ENCODE data around the gene TPCN2.
A peak's percentile ranks its signal among the peaks of the same experiment; 100 is the strongest.

TPCN2 gene

DNA sequence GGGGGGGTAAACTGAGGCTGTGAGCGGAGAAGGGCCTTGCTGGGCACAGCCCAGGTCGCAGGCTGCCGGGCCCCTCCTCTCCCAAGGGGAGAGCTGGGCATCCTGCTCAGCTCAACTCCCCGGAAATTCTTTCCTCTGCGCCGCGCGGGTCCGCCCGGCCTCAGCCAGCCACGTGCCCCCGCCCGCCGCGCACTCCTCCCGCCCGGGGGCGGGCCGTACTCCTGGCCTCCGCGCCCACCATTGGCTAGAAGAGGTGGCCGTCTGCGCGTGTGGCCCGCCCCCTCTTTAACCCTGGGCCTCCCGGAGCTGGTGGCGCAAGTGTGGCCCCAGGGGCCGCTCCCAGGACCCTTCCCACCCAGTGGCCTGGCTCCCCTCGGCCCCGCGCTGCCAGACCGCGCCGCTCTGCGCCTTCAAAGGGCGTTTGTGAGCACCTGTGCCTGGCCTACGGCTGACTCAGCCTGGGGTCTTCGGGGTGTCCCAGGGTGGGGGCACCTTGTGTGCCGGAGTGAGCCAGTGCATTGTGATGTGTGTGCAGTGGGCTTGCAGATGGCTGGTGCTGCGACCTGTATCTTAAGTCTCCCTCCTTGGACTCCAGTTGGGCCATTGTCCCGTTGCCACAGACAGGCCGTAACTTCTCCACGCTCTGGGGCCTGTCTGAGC is 37.6 kb upstream of the TPCN2 start:
- DNase-seq (ENCODE audit: low read depth), result peak; percentile 14

DNA sequence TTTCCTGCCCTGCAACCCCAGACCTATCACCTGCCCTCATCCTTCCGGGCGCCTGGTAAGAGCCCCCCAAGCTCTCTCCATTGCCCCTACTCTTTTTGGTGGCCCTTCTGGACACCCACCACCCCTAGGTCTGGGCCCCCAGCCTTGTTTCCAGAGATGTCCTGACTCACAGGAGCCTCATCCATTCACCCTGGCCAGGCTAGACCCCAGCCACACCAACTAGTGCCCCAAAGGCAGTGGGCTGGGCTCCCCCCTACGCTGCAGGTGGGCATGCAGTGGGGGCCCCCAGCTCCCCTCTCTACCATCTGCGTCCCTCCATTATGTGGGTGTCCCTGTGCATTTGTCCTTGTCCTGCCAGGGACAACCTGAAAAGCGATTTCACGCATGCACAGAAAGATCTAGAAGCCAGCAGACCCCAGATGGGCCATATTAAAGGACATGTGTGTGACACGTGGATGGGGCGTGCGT is 37.1 kb upstream of the TPCN2 start:
- DNase-seq (ENCODE audit: low read depth), result no peak

DNA sequence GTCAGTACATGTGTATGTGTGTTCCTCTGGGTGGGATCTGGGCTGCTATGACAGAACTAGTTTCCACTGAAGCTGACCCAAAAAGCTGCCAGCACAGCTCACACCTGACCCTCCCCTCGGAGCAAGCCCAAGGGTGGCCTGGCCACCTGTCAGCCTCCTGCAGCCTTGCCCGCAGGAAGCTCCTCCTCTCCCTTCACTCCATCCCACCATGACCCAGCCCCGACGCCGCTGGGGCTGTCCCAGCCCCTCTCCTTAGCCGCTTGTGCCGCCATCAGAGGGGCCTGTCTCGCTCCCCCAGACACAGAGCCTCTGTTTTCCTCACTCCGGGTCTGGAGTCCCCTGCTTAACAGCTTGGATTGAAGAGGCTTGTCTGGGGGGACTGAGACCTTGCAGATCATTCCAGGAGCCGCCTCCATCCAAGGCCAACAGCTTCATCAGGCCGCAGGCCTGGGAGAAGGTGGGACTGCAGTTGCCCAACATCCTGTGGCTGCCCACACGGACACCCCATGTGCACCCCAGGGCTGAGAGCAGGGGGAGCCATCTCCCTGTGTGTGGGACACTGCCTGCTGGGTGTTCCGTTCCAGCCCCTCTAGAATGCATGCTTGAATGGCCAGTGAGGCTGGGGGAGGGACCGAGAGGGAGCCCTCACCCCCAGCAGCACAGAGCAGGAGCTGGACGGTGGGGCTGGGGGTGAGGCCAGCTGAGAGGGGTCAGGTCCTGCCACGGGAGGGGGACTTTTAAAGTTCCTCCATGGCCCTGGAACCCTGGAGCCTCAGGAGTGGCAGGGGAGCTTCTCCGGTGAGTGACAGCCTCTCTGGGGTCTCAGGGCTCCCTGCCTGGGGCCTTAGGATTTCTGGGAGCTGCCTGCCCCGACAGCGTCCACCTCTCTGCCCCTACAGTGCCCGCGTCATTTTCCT is 36.4 kb upstream of the TPCN2 start:
- no peak for DNase-seq (ENCODE audit: low read depth)

DNA sequence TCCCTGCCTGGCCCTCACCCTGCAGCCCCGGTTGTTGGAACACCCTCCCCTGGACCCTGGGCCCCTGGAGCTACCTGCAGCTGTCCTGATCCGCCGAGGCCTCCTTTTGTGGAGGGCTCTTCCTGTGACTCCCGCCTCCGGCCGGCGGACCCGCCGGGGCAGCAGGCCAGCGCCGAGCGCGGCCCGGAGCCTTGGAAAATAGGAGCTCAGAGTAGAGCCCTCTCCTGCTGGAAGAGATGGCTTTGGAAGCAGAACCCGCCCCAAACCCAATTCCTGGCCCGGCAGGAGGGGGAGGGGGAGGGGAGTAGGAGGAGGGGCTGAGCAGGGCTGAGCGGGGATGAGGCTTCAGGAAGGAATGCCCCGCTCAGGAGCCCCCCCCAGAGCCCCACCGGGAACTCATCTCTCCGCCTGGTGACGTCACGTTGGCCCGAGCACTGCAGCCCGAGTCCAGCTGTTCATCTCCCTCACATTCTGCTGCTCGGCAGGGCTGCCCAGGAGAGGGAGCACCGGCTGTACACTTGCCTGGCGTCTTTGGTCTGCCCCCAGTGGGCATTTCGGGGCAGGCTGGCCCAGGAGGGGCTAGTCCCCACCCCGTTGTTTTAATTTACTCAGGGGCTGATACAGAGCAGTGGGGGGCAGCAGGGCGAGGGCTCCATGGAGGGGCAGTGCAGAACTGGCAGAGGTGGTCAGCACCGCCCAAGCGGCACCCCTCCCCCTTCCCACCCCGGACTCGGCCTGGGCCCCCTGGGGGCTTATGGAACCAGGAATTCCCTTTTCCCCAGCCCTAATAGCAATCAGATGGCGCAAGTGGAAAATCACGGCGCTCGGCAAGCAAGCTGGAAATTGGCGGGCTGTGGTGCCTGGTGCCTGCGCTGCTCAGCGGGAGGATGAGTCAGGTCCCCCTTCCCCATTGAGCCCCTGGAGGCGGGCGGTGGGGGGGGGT is 35.5 kb upstream of the TPCN2 start, which contains the start of gene MRGPRF:
Gene MRGPRF (minus strand): TSS at position 238 of the 943 bp plus-strand sequence. CDS start 3,345 bp downstream, outside the sequence.
- no peak for DNase-seq (ENCODE audit: low read depth)

DNA sequence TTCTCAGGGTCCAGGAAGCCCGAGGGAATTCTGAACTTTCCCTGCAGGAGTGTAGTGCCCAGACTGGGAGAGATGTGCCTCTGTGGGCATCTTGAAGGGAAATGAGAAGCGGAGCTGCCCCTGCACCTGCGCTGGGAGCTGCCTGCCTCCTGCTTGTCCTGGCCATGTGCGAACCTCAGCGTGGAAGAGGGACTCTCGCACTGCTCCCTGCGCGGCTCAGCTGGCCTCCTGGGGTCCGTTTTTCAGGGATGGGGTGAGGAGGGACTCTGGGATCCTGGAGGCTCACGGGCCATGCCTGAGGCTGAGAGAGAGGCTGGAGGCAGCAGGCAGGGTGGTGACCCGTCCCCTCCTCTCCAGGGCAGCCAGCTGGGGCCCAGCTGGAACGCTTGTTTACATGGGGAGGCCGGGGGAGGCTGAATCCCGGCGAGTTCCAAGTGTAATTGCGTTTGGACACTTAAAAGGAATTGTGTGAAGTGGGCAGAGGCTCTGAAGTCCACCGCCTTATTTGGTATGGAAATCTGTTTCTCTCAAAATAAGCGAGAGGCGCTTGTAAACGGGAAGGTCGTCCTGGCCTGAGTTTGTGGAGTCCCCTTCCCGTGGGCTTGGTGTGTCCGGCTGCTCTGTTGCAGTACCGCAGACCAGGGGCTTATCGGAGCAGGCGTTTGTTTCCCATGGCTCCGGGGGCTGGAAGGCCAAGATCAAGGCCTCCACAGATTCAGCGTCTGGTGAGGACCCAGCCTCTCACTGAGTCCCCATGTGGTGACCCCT is 34.5 kb upstream of the TPCN2 start:
- no peak for DNase-seq (ENCODE audit: low read depth)

DNA sequence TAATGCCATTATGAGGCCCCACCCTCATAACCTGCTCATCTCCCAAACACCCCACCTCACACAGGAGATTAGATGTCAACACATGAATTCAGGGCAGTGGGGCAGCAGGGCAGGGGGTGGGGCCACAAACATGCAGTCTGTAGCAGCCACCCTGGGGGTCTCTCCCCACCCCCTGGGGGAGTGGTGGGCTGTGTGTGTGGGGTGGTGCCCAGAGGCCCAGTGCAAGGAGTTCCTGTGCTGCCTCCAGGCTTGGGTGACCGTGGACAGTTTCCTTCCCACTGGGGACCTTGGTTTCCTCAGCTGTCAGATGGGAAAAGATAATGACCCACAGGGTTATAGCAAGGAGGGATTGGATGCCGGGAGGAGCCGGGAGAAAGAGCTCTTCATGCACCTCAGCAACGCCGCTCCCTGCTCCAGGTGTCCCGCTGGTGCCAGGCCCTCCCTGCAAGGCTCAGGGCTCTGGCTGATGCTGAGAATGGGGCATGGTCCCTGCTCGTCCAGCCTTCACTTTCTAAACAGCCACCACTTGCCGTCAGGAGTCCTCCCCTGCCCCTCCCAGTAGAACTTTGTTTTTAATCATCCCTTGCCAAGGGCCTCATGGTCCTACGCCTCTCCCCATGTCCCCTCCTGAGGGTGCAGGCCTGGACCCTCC is 33.7 kb upstream of the TPCN2 start:
- DNase-seq (ENCODE audit: low read depth), result no peak

DNA sequence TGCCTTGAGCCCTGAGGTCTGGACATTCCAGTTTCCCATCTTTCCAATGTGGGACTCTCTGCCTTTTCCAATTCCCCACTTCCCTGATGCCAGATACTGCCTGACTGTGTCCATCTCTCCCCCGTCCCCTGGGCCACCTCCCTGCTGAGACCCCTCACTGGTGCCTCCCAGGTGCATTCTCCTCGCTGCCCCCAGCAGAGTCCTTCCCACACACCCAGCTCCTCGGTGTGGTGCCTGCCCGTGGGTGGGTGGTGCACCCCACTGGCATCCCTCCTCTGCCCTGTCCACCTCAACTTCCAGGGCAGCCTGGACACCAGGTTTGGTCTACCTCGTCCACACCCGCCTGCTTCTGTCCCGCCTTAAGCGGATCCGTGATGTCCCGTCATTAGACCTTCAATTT is 30.8 kb upstream of the TPCN2 start:
- DNase-seq (ENCODE audit: low read depth), result no peak

DNA sequence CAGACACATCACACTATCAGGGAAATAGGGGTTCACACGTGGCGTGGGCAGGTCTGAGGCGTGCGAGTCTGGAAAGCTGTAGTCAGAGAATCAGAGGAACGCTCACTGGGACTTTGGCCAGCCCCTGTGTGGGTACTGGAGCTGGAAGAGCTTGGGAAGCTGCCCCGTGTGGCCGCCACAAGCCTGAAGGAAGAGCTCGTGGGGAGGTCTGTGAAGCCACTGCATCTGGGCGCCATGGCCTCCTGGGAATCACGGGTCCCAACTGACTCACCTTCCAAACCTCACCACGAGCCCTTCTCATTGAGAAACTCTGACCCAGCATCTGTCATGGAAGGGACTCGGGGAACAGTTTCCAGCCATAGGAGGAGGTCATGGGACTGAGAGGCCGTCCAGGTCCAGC is 29.8 kb upstream of the TPCN2 start:
- DNase-seq (ENCODE audit: low read depth), result no peak

DNA sequence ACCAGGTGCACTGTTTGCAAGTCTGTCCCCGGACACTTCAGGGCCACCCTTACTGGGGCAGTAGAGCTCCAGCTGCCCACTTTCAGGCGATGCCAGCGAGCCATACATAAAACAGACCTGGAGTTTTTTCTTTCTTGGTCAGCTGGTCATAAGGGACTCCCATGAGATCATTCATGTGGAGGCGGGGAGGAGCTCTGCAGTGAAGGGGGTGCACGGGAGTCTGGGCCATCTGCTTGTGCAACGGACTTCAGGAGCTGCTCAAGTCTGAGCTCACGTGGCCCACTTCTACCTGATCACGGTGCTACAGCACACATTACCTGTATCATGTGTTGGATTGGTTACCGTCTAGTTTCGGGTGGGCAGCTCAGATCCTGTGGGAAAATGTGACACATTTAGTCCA is 26.5 kb upstream of the TPCN2 start:
- DNase-seq (ENCODE audit: low read depth), result no peak

DNA sequence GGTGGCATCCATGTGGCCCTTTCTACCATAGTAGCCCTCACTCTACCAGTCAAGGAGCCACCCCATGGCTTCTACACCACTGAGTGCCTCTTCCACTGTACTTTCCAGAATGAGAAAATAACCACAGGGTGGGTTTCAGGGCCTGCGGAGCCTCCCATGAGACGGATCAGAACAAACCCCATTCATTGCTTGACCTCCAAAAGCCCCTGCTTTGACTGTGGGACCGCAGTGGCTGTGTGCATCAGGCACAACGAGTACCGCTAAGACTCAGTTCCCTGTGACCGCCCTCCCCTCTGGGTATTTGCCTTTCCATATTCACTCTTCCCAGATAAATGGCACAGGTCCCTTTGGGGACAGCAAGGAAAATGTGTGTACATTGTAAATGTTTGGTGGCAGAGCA is 24.2 kb upstream of the TPCN2 start:
- DNase-seq (ENCODE audit: low read depth), result no peak

DNA sequence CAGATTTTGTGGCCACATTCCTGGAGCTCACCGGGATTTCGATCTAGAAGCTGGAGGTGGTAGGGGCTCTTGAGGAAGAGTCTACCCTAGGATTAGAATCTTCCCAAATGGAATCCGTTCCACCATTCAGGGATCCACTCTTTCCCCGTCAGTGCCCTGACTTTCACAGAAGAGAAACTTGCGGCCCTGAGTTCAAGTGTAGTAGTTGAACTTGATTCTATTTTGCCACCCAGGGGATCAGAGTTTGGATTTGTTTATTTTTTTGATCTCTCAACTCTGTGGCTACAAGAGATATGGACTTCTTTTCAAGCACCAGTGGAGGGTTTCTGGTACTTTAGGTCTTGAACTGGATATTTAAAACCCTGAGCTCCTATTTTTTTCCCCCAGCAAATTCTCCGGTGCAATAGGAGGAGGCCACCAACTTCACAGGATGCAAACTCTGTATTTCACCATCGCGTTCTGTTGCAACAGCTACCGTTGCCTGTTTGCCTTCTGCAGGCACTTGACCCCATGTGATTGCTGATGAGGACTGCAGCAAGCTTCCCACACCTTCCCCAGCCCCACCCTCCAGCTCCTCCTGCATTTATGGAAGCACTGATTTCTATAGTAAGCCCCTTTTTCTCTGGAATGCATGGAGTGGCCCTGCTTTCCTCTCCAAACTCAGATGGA is 20.9 kb upstream of the TPCN2 start:
- DNase-seq (ENCODE audit: low read depth), result no peak

DNA sequence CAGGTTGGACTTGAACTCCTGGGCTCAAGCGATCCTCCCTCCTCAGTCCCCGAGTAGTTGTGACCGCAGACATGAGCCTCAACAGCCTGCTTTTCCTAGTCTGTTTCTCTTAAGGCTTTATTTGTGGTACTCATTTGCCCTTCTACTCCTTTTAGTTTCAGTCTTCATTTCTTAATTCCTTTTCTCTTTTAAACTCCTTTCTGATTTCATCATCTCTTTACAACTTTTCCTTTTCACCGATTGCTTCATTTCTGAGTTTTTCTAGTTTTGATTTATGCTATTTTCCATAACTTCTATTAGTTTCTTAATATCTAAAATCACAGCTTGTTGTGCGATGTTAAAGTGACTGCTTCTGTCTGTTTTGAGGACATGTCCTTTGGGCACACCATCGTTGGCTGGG is 18.4 kb upstream of the TPCN2 start:
- DNase-seq (ENCODE audit: low read depth), result no peak

DNA sequence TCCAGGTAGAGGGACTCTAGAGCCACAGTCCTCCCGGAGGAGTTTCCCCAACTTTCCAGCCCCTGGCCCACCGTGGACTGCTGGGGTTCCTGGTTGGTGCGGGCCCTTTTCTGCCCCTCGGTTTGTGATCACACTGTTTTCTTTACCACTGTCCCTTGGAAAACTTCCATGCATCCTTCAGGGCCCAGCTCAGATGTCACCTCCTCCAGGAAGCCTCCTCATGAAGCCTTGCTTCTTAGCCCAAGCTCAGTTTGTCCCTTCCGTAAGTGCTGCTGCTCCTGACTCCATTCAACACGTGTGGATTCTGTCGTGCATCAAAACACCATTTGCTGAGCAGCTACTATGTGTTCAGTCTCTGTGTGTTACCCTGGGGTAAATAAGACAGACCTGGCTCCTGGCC is 15.9 kb upstream of the TPCN2 start:
- no peak for DNase-seq (ENCODE audit: low read depth)

DNA sequence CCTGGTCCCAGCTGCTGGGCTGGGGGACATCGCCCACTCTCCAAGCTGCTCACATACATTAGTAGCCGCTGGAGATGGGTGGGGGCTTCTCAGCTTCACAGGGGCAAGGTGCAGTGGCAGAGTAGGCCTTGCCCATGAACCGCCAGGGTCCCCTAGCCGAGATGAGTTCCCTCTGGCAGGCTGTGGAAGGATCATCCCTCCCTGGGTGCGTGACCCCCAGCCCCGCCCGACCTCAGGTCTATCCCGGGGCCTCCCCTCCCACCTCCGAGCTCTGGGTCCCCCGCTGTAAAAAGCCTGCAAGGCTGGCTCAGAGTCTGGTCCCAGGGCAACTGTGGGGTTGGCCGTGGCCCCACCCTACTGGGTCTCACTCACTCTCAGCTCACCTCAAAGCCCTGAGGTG is 15.3 kb upstream of the TPCN2 start:
- no peak for DNase-seq (ENCODE audit: low read depth)

DNA sequence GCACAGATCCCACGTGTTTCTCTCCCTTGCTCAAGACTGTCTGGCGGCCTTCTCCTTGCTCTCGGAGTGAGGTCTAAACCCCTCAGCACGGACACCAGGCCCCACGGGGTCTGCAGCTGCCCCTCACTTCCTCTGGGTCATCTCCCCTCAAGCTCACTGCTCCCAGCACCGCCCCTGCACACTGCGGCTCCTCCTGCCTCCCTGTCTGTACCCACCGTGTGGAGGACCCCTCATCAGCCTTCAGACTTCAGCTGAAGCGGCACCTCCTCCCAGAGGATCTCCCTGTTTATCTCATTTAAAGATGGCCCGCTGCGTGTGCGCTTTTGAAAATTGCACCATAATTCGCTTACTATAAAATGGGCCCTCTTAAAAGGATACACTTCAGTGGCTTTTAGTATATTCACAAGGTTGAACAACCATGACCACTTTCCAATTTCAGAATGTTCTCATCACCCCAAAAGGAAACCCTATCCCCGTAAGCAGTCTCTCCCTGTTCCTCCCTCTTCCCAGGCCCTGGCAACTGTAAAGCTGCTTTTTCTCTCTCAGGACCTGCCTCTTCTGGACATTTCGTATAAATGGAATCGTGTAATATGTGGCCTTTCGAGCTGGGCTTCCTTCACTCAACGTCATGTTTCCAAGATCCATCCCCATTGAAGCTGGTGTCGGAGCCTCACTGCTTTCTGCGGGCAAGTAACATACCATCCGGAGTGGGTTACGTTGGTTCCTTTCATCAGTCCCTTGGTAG is 14.4 kb upstream of the TPCN2 start:
- no peak for DNase-seq (ENCODE audit: low read depth)

DNA sequence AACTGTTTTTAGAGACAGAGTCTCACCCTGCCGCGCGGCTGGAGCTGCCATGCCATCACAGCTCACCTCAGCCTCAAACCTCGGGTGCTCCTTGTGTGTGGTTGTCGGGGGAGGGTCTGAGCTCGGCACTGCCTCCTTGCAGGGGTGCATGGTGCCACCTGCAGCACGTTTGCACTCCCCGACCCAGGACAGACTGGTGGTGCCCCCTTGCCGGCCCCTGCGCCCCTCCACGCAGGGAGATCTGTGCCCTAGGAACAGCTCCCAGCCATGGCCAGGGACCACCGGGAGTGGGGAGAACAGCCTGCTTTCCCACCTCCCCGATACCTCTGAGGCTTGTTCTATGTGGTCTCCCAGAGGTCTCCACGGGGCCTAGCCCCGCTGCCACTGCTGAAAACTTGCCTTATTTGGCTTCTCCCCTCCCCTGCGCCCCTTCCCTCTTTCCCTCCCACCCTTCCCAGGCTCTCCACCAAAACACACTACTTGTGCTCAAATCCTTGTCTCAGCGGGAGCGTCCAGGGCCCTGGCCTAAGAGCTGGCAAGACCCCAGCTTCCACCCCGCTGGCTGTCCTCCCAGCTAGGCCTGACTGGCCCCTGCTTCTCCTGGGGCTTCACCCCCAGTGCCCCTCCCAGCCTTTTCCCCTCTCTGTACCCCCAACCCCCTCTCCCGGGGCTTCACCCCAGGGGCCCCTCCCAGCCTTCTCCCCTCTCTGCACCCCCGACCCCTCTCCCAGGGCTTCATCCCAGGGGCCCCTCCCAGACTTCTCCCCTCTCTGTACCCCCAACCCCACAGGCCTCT is 13.4 kb upstream of the TPCN2 start:
- no peak for DNase-seq (ENCODE audit: low read depth)

DNA sequence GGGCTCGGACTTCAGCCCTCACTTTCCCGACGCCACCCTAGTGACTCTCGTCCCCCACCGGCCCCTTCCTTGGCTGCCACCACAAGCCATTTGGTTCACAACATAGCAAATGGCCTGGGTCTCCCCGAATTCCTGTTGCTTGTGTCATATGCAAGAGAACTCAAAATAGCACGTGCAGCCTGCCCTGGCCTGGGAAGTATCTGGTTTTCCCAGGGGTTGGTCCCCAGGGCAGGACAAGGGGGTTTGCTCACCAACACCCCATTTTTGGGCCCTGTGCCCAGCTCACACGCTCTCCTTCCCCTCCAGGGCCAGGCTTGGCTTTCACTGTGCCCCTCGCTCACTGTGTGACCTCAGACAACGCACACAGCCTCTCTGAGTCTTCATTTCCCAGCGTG is 12.8 kb upstream of the TPCN2 start:
- DNase-seq (ENCODE audit: low read depth), result no peak

DNA sequence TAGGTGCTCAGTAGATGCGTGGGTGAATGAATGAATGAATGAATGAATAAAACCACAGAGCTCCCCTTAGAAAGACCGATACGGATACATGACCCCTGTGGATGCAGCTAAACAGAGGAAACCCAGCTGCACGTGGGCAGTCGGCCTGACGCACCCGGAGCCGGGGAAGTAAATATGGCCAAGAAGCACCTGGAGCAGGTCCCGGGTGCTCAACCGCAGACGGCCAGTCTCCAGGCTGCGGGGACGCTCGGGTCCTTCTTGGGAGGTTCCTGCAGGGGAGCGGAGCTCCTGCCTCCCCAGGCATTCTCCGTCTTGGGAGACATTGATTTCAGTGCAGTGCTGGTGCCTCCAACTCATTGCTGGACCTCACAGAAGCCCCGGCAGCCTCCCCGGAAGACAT is 11.7 kb upstream of the TPCN2 start:
- DNase-seq (ENCODE audit: low read depth), result no peak

DNA sequence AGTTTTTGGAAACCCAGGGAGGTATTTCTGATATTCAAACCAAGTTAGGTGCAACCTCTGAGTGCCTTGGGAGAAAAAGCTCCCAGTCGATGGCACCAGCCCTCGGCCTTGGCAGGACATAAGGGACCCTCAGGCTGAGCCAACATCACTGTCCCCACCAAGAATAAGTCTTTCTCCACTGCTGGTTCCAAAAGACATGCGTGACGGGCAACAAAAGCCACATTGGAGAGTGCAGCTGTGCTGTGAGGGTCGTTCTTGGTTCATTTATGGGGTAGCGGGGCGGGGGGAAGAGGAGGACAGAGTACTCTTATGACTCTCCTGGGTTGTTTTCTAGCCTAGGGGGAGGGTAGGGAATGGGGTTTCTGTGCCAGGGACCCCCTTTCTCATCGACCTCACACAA is 11.2 kb upstream of the TPCN2 start:
- no peak for DNase-seq (ENCODE audit: low read depth)
